Stimulated activated CD8-positive, alpha-beta memory T cell treated with anti-CD3 and anti-CD28 coated beads, Interleukin-12 subunit alpha, Interleukin-12 subunit beta, amount 100 ng/mL, for 4 hours (primary cell): ENCODE data around the gene KRTAP6-3.

Source experiments
- DNase-seq: peaks from one replicate; pipeline ENCODE4 v3.0.0-alpha.2; 2020; ENCODE audit warnings: low read depth

The KRTAP6-3 gene

GRCh38 chr21:30625449-30626165 lies 33.4 kb downstream of the KRTAP6-3 start:
- no peak for DNase-seq

- DNase-seq, result no peak
These were observed 35.9 kb downstream of the KRTAP6-3 start for GRCh38 chr21:30628109-30628508.

- no peak for DNase-seq
These were observed 37.0 kb downstream of the KRTAP6-3 start for GRCh38 chr21:30629200-30629599.

GRCh38 chr21:30634906-30635305 lies 42.7 kb downstream of the KRTAP6-3 start, which contains the start of gene KRTAP20-2:
KRTAP20-2 (plus strand) TSS chr21:30635206; CDS start chr21:30635264, 58 bp downstream.
- DNase-seq, result no peak

- no peak for DNase-seq
These were observed 46.4 kb downstream of the KRTAP6-3 start for GRCh38 chr21:30638686-30639085.

GRCh38 chr21:30642564-30642963 lies 50.3 kb downstream of the KRTAP6-3 start, which contains the start of gene KRTAP20-3:
KRTAP20-3 (plus strand) TSS chr21:30642864.
- no peak for DNase-seq
